Ovary (tissue), 3 donors: ENCODE data around the gene ARHGAP22.

ENCODE experiments used
- CTCF ChIP-seq, 3 donors: fragments of 450-650 bp in 2 of 3; fragments of 200-600 bp in 1 of 3; IDR thresholded peaks; one replicate each; pipeline versions ENCODE4 v1.5.1 to v1.8.0; 2016 to 2022; ENCODE audit warnings: antibody characterized with exemption in 3 of 3, mild to moderate bottlenecking in 1 of 3
- EP300 ChIP-seq: sonication (generic); formaldehyde crosslinking; IDR thresholded peaks from one replicate; pipeline ENCODE4 v1.6.1; 2017; ENCODE audit warnings: antibody characterized with exemption
- donor health status: DM: no; HTN: no; CAD: no.

DNA sequence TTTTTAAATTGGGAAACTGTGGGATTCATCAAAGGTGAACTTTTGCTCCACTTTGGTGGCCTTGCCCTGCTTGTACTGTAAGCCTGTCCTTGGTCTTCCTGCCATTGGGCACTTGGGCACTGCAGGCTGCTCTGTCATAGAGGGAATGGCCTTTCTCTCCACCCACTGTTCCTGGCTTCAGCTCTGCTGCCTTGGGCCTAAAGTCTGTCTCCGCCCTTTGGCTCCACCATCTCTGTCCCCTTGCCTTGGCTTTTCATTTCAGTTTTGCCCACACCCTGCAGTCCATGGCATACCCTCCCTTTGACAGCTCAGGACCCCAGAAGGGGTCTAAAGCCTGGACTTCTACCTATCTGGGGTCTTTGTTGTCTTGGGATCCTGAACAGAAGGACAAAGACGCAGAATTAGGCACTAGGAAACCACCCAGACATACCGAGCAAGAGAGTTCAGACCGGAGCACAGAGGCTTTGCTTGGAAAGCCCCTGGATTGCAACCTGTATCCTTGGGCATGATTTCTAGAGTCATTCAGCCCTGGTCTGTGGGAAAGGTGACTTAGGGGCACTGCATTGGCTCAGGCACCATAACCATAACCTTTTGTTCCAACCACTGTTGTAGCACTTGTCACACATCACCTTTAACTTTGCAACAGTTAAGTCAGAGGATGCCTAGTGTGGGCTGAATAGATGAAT is 5.2 kb upstream of the ARHGAP22 start:
- TF ChIP-seq CTCF (IDR thresholded peaks at IDR 0.05) (no peak), EP300 (no peak)
